ENCODE measurements around the gene CBLN2. TPM values are rescaled to one million over a fixed set of nuclear protein-coding genes. Genes with fewer than 3 reads are reported as not detected.

The CBLN2 gene
- polyA plus RNA-seq, 2 of the 4 experiments (the other 2 are of a cell fraction), result 0.27 to 0.32 TPM

DNA sequence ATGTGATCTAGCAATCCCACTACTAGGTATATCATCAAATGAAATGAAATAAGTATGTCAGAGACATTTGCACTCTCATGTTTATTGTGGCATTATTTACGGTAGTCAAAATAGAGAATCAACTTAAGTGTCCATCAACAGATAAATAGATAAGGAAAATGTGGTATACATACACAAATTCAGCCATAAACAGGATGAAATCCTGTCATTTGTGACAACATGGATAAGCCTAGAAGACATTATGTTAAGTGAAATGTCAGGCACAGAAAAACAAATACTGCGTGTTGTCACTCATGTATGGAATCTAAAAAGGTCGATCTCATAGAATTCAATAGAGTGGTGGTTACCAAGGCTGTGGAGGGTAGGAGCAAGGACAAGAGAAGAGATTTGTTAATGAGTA lies 22.1 kb upstream of the CBLN2 start:
- FAIRE-seq, result no peak
- ChIA-PET POLR2A (no interaction called here), CTCF (no interaction called here)
- WGBS (ENCODE audit: missing lambda C conversion rate), result 60% methylated on average over 3 of the region's 3 CpGs
- Histone ChIP-seq H3K9me3 (no peaks in the 10 kb centered on the region), H3K4me2 (no peak overlapping the region), H3K4me3 (no peak overlapping the region), H3K4me1 (no peaks in the 10 kb centered on the region), H3K27ac (no peak overlapping the region)
- no peak for DNase-seq (ENCODE audit: low read depth in 1 of 2, low spot score in 1 of 2)
- no peak for TF ChIP-seq FOXS1 (CRISPR knock-in tag; IDR thresholded peaks at IDR 0.05)
- TF ChIP-seq MYC (IDR thresholded peaks at IDR 0.05; ENCODE audit: borderline replicate concordance, low read length), result no peak
- TF ChIP-seq GATA3 (IDR thresholded peaks at IDR 0.05; ENCODE audit: borderline replicate concordance), result no peak
- TF ChIP-seq PHF8 (IDR thresholded peaks at IDR 0.05; ENCODE audit: borderline replicate concordance, low read depth), result no peak
- TF ChIP-seq JUNB (IDR thresholded peaks at IDR 0.05), result no peak
- no peak for TF ChIP-seq NPAS2 (CRISPR knock-in tag; IDR thresholded peaks at IDR 0.05; ENCODE audit: borderline replicate concordance)
- TF ChIP-seq HOXB5 (CRISPR knock-in tag; IDR thresholded peaks at IDR 0.05), result no peak
- no peak for TF ChIP-seq RCOR1 (IDR thresholded peaks at IDR 0.05; ENCODE audit: low read depth, low read length)
- ATAC-seq, result no peak

DNA sequence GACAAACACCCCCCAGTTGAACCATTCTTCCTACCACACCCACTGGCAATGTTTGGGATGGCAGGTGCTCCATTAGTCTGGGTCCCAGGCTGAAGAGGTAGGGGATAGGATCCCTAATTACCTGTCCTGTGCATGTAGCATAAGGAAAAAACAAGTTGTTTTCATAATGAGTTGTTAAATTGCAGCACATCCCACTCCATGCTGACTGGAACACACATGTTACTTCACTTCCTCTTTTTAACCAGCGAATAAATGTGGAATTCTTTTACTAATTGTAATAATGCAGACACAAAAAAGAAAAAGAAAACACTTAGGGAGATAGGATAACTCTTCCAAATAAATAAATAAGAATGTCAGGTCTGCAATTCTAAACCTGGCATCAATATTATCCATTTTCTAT lies 11.8 kb upstream of the CBLN2 start:
- 4% methylated on average over 1 of the region's 1 CpG for WGBS (ENCODE audit: missing lambda C conversion rate)
- ATAC-seq (no peak), FAIRE-seq (no peak)

DNA sequence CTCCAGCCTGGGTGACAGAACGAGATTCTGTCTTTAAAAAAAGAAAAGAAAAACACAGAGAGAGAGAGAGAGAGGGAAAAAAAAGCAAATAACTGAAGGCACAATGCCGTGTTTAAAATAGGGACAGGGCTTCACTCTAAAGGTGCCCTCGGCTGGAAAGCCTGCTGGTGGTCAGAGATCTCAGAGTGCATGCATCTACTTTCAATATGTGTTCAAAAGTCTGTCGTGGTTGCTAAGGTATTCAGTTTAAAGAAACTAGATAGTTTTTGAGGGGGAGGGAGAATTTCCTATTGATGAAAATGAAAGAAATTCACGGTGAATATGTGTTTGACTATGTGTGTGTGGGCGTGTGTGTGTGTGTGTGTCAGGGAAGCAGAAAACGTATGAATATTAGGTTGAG lies 11.0 kb upstream of the CBLN2 start:
- ChIA-PET POLR2A (no interaction called here), CTCF (no interaction called here)
- Histone ChIP-seq H3K4me3 (no peak overlapping the region), H3K9me3 (no peaks in the 10 kb centered on the region), H3K4me2 (peak overlapping the region; percentile 17; the same call in 1 of the 3 replicates), H3K27ac (no peak overlapping the region), H3K4me1 (no peaks in the 10 kb centered on the region)
- no peak for FAIRE-seq
- no peak for ATAC-seq
- TF ChIP-seq MYC (IDR thresholded peaks at IDR 0.05; ENCODE audit: borderline replicate concordance, low read length), result no peak
- TF ChIP-seq, protein P1, sequence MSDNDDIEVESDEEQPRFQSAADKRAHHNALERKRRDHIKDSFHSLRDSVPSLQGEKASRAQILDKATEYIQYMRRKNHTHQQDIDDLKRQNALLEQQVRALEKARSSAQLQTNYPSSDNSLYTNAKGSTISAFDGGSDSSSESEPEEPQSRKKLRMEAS (IDR thresholded peaks at IDR 0.05), result no peak
- no peak for TF ChIP-seq ZC3H11A (IDR thresholded peaks at IDR 0.05)
- TF ChIP-seq JUN (IDR thresholded peaks at IDR 0.05), result no peak
- TF ChIP-seq RAD21 (conservative IDR thresholded peaks at IDR 0.05 in 1 of 2, IDR thresholded peaks at IDR 0.05 in 1 of 2), result no peak
- TF ChIP-seq FOSL2 (IDR thresholded peaks at IDR 0.05), result no peak
- TF ChIP-seq FOSL2 (CRISPR knock-in tag; IDR thresholded peaks at IDR 0.05), result no peak
- 20% methylated on average over 7 of the region's 7 CpGs for WGBS (ENCODE audit: missing lambda C conversion rate)
- no peak for DNase-seq (ENCODE audit: low read depth in 1 of 2, low spot score in 1 of 2)

More for the DNA sequence above, 11.8 kb upstream of the CBLN2 start:
- DNase-seq (ENCODE audit: low read depth in 1 of 2, low spot score in 1 of 2), result no peak
- Histone ChIP-seq H3K9me3 (no peaks in the 10 kb centered on the region), H3K27ac (no peak overlapping the region), H3K4me3 (no peak overlapping the region), H3K4me1 (no peaks in the 10 kb centered on the region), H3K4me2 (no peak overlapping the region)
- no peak for TF ChIP-seq ZFP36 (IDR thresholded peaks at IDR 0.05; ENCODE audit: borderline replicate concordance, partially characterized antibody)
- no peak for TF ChIP-seq MYC (IDR thresholded peaks at IDR 0.05; ENCODE audit: borderline replicate concordance, low read length)
- TF ChIP-seq, protein P2, sequence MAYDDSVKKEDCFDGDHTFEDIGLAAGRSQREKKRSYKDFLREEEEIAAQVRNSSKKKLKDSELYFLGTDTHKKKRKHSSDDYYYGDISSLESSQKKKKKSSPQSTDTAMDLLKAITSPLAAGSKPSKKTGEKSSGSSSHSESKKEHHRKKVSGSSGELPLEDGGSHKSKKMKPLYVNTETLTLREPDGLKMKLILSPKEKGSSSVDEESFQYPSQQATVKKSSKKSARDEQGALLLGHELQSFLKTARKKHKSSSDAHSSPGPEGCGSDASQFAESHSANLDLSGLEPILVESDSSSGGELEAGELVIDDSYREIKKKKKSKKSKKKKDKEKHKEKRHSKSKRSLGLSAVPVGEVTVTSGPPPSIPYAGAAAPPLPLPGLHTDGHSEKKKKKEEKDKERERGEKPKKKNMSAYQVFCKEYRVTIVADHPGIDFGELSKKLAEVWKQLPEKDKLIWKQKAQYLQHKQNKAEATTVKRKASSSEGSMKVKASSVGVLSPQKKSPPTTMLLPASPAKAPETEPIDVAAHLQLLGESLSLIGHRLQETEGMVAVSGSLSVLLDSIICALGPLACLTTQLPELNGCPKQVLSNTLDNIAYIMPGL (CRISPR knock-in tag; IDR thresholded peaks at IDR 0.05; ENCODE audit: borderline replicate concordance), result no peak
- no peak for TF ChIP-seq KDM1A (IDR thresholded peaks at IDR 0.05; ENCODE audit: low read depth)
- no peak for TF ChIP-seq RFX5 (IDR thresholded peaks at IDR 0.05)
- TF ChIP-seq TP53 (CRISPR knock-in tag; IDR thresholded peaks at IDR 0.05), result no peak
- TF ChIP-seq RARB (CRISPR knock-in tag; IDR thresholded peaks at IDR 0.05), result no peak
- TF ChIP-seq KDM5A (IDR thresholded peaks at IDR 0.05), result no peak
- ChIA-PET POLR2A (no interaction called here), CTCF (no interaction called here)
